ENCODE data around the gene CEP131.

- TF ChIP-seq CTCF (IDR thresholded peaks at IDR 0.05; ENCODE audit: extremely low read depth in 1 of 2, insufficient read depth in 1 of 2, low read depth in 1 of 2, low read length in 2 of 2): no peak
- no peak for TF ChIP-seq POLR2A (IDR thresholded peaks at IDR 0.05; ENCODE audit: low read depth, low read length)
- TF ChIP-seq FOS (IDR thresholded peaks at IDR 0.05; ENCODE audit: borderline replicate concordance, insufficient read depth, low read length): no peak
Measured at GRCh38 chr17:81233316-81233715, 10.6 kb upstream of the CEP131 start.
